ENCODE data around the gene FOXD2. TPM values are rescaled to one million over a fixed set of nuclear protein-coding genes. Genes with fewer than 3 reads are reported as not detected.

Gene FOXD2
- total and polyA plus RNA-seq, 2 of the 4 experiments (the other 2 are of a cell fraction) = under 0.01 to 0.03 TPM

- DNase-seq = no peak
- no peaks in the 10 kb centered on the region for H3K4me1 ChIP-seq (ENCODE audit: control insufficient read depth, insufficient read depth, low read length)
- in situ Hi-C loops (cut with MboI; ENCODE audit: low sequenced_read_pairs) (no loop called here), intact Hi-C loops (cut with micrococcal nuclease) (loop anchor here (10.0 kb wide), 1 partner anchor 104 kb away; the partner anchor contains the start of gene CMPK1), dilution Hi-C loops (cut with HindIII; ENCODE audit: low sequenced_read_pairs, unreplicated experiment) (no loop called here)
- H3K79me1 ChIP-seq (ENCODE audit: low read depth in 1 of 2, low read length in 2 of 2) = peaks cover 4 to 11% of the 10 kb centered on the region in 2 experiments; a peak in 2 of 4 replicates
- no peak overlapping the region for H2AK9ac ChIP-seq (replicated peaks; ENCODE audit: low read depth, low read length, poor library complexity)
- ChIA-PET CTCF (interaction anchor here (0.6 to 3.0 kb wide), 15 partner anchors 10 to 671 kb away, joined by 3 to 32 read pairs (median 4); partner anchors contain the start of gene CMPK1), POLR2A (ENCODE audit: unreplicated experiment) (interaction anchor here (0.6 kb wide), 2 partner anchors 98 to 461 kb away, joined by 6 to 9 read pairs; no protein-coding TSS in a partner anchor)
- peak overlapping the region; percentile 99 for H2AFZ ChIP-seq (replicated peaks; ENCODE audit: low read length, poor library complexity)
- H4K20me1 ChIP-seq (ENCODE audit: insufficient read depth, low read length) = no peaks in the 10 kb centered on the region; the same call in 1 of the 2 replicates
- H2BK5ac ChIP-seq (ENCODE audit: low read depth, low read length, poor library complexity, severe bottlenecking) = no peak overlapping the region
- no peak overlapping the region for H4K8ac ChIP-seq (ENCODE audit: low read depth in 2 of 2, low read length in 2 of 2)
- 2% methylated on average over 52 of the region's 117 CpGs; no CpG with 5 or more reads in 1 of the 2 experiments for WGBS, 2 experiments (ENCODE audit: extremely low coverage in 2 of 2, insufficient read length in 1 of 2)
- peaks cover 52% of the 10 kb centered on the region for H3K27me3 ChIP-seq (ENCODE audit: control insufficient read depth, insufficient read depth, low read length)
- peak overlapping the region; percentile 74 for H3K4me3 ChIP-seq (ENCODE audit: insufficient read depth, low read depth, low read length)
- H3K18ac ChIP-seq (ENCODE audit: low read depth, low read length) = no peak overlapping the region
- ATAC-seq (ENCODE audit: low read depth) = no peak
- H3K4me2 ChIP-seq (ENCODE audit: low read depth, low read length) = peak overlapping the region; percentile 53; the same call in 1 of the 2 replicates
- BruUV-seq (replicated peaks) = no TSS peak
- H2BK120ac ChIP-seq (ENCODE audit: low read depth, low read length) = no peak overlapping the region
- H3K23ac ChIP-seq (ENCODE audit: low read depth, low read length) = no peak overlapping the region
- no peak overlapping the region for H4K5ac ChIP-seq (ENCODE audit: low read depth, low read length)
- H2BK15ac ChIP-seq (ENCODE audit: low read depth, low read length) = no peak overlapping the region
- H3K14ac ChIP-seq (replicated peaks; ENCODE audit: low read depth, low read length) = no peak overlapping the region
- H3K9me3 ChIP-seq (ENCODE audit: control insufficient read depth, insufficient read depth, low read length) = 0 out of 2 replicates have a peak, but pooled peaks cover 4% of the 10 kb centered on the region
- no peak overlapping the region for H2BK20ac ChIP-seq (ENCODE audit: low read depth, low read length)
- no peak overlapping the region for H3K56ac ChIP-seq (ENCODE audit: extremely low read depth, insufficient read depth, low read length)
- no peak overlapping the region for H3K4ac ChIP-seq (ENCODE audit: low read depth, low read length)
- no peak for TF ChIP-seq NFE2L2 (IDR thresholded peaks at IDR 0.05; ENCODE audit: low read depth, low read length)
- TF ChIP-seq CHD1 (IDR thresholded peaks at IDR 0.05; ENCODE audit: low read depth, low read length) = no peak
- no peak for TF ChIP-seq CEBPB (IDR thresholded peaks at IDR 0.05; ENCODE audit: low read depth, low read length)
- TF ChIP-seq USF2 (IDR thresholded peaks at IDR 0.05; ENCODE audit: low read depth, low read length) = no peak
- TF ChIP-seq MXI1 (IDR thresholded peaks at IDR 0.05; ENCODE audit: borderline replicate concordance, low read depth, low read length) = no peak
- TF ChIP-seq BHLHE40 (IDR thresholded peaks at IDR 0.05; ENCODE audit: low read depth, low read length) = no peak
- no peak for TF ChIP-seq CTCF (conservative IDR thresholded peaks at IDR 0.05; ENCODE audit: low read depth, low read length)
- no peak for TF ChIP-seq MAFK (IDR thresholded peaks at IDR 0.05; ENCODE audit: low read depth, low read length)
- TF ChIP-seq FOS (IDR thresholded peaks at IDR 0.05; ENCODE audit: low read depth, low read length) = no peak
- no peak overlapping the region for H4K91ac ChIP-seq (ENCODE audit: insufficient read depth, low read depth, low read length)
- H3K27ac ChIP-seq (ENCODE audit: insufficient read depth, low read length) = no peak overlapping the region
- H3K9me1 ChIP-seq (ENCODE audit: insufficient read depth, low read length) = no peaks in the 10 kb centered on the region
- no peak overlapping the region for H2AK5ac ChIP-seq (ENCODE audit: low read depth, low read length)
- no peak overlapping the region; the same call in 1 of the 2 replicates for H3K9ac ChIP-seq (ENCODE audit: low read depth, low read length)
- no peaks in the 10 kb centered on the region for H3K36me3 ChIP-seq (ENCODE audit: control insufficient read depth, insufficient read depth, low read length)
These were observed 547 bp downstream of the FOXD2 start for GRCh38 chr1:47438165-47439016.

Data from IMR-90 (cell line).